GM21381 (cell line): ENCODE results near the gene ZSCAN5A.
"Not testable (repeated sequence)": the region's sequence is repeated elsewhere in the genome, so short reads cannot be mapped to it uniquely, and the experiment has no call there.

Experiments
- ATAC-seq: cut with Tn5 transposase; IDR thresholded peaks from one replicate; pipeline ENCODE4 v1.9.1; 2021; ENCODE audit warnings: mild to moderate bottlenecking, moderate library complexity; ENCODE audit not compliant: unreplicated experiment

Gene ZSCAN5A

DNA sequence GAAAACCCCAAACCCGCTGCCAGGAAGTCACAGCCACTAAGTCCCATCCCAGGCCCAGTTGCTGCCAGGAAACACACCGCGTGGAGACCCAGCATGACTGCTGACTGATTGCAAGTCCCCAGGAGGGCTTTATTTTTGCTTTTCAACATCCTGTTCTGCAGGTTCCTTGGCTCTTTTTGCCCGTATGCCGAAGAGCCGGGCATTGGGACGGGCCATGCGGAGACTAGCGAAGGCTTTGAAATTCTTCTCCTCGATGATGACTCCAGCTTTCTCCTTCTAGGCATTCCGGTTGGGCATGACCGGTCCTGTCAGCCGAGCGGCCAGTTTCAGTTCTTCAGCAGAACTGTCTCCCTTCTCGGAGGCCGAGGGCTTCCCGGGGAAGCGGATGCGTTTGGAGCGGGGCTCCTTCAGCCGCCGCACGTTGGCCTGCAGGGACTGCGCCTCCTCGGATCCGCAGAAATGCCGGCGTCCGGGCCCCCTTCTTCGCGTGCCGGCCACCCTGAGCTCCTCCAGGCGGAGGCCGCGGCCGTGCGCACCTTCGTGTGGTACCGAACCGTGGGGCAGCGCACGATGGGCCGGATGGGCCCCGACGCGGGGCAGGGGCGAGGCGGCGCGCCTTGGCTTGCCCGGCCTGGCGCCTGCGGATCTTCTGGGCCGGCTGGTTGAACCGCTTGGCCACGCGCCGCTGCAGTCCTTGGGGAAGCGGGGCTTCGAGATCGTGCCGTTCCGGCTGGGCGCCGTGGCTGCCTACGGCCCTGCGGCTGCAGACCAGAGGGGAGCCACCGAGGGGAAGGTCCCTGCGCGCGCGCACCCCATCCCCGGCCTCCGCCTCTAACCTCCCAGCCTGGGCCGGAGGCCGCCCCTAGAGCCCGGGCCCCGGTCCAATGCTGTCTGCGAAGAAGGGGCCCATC is 97.3 kb downstream of the ZSCAN5A start:
- no peak for ATAC-seq

DNA sequence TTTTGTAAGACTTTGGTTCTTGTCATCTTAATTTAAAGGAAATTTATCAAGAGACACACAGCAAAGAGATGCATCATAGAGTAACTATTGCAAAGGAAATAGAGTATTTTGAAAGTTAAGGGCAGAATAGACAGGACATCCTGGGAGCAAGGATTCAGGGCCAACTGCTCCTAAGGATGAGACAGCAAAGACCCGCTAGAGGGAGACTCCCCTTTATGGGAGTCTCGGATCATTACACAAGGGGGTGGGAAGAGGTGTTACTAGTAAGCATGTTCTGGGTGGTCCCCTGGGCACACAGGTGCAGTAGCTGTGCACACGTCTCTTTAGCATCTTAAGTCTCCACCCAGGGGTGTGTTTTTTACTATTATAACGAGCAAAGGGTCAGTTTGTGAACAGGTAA is 102.9 kb downstream of the ZSCAN5A start:
- ATAC-seq = no peak

DNA sequence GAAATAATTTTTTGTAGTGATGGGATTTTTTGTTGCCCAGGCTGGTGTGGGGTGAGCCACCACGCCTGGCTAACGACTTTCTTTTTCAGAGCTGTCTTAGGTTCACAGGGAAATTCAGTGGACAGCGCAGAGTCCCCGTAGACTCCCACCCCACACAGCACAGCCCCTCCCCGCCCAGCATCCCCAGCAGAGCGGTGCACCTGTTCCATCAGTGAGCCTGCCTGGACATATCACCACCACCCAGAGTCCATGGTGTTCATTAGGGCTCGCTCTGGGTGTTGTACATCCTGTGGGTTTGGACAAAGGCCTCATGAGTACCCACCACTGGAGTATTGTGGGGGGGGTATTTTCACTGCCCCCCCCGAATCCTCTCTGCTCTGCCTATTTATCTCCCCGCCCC is 104.6 kb downstream of the ZSCAN5A start:
- ATAC-seq = not testable (repeated sequence)

DNA sequence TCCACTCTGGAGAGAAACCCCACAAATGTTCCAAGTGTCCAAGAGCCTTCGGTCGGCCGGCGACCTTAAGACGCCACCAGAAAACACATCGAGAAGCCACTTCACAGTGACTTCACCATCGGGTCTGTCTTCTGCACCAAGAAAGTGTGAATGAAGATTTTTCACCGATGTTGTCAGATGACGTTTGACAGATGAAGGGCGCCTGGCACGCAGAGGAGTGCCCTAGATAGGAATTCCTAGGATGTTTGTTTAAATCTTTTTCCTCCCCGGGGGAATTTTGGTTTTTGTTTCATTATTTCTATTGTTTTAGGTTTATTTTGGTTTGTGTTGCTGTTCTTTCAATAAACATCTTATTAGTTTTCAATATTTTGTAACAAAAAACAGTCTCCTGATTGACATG is 105.5 kb downstream of the ZSCAN5A start:
- no peak for ATAC-seq

DNA sequence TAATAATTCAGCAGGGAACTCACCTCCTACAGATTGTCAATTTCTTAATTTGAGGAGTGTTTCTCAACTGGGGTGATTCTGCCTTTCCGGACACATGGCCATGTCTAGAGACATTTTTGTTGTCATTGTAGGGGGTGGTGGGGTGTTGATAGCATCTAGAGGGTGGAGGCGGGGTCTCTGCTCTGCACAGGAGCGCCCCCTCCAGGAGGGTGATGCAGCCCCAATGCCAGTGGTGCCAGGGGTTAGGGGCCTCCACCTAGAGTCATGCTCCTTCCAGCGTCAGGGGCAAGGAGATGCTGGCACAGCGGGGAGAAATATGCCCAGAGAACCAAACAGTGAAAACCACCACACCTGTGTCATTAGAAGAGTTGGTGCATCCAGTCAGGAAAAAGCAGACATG is 107.1 kb downstream of the ZSCAN5A start:
- not testable (repeated sequence) for ATAC-seq

DNA sequence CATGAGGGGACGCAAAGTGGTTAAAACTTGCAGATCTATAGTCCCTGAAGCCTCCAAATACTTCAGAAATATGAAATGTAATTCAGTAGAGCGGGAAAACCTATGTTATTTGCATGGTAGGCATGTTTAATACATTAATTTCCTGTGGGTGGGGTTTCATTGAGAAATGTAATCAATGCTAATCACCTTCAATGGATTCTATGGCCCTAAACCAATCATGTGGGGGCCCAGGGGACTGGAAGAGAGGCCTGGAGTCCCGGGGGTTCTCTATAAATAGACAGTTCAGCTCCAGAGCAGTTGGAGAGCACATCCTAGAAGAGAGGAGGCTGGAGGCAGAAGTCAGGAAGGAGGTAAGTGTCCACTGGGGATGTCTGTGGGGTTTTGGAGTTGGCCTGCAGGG is 112.7 kb downstream of the ZSCAN5A start, which contains the start of gene ZSCAN5C:
TSS of gene ZSCAN5C (plus strand) at position 301 of the 400 bp plus-strand sequence. CDS start 3,641 bp downstream, outside the sequence.
- ATAC-seq = no peak

DNA sequence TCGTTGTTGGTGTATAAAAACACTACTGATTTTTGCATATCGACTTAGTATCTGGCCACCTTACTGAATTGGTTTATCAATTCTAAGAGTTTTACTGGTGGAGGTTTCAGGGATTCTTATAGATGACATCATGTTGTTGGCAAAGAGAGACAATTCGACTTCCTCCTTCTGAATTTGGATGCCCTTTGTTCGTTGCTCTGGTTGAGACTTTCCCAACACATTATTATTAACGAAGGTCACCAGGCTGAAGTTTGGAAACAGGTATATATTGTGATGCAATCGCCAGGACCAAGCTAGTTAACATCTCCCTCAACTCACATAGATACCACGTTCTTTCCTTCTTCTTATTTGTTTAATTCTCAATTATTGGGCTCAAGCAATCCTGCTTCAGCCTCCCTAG is 115.0 kb downstream of the ZSCAN5A start:
- no peak for ATAC-seq

DNA sequence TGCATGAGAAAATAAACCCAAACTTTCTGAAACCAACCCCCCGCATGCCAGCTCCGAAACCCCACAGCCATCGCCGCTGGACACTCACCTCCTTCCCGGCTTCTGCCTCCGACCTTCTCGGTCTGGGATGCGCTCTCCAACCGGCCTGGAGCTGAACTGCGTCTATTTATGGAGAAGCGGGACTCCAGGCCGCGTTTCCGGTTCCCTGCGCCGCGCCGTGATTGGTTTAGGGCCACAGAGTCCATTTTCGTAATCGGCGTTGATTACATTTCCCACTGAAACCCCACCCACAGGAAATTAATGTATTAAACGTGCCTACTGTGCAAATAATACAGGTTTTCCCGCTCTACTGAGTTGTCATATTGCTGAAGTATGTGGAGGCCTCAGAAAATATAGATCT is 117.0 kb downstream of the ZSCAN5A start, which contains the start of gene ZSCAN5B:
TSS of gene ZSCAN5B (minus strand) at position 138 of the 400 bp plus-strand sequence. CDS start 4,731 bp downstream, outside the sequence.
- not testable (repeated sequence) for ATAC-seq

DNA sequence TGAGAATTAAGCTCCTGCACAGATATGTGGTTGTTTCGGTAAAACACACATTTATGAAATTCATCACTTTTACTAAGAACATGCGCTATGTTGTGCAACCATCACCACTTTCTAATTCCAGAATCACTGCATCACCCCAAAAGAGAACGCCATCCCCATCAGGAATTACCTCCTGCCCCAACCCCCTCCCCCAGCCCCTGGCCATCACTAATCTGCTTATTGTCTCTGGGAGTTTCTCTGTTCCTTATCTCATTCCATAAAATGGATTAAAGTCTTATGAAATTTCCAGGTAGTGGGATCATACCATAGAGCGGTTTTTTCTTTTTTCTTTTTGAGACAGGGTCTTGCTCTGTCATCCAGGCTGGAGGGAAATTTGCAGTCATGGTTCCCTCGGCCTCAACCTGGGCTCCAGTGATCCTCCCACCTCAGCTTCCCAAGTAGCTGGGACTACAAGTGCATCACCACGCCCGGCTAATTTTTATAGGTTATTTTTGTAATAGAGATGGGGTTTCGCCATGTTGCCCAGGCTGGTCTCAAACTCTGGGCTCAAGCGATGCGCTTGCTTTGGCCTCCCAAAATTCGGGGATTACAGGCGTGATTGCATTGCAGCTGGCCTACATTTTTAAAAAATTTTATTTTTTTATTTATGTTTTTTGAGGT is 120.5 kb downstream of the ZSCAN5A start:
- ATAC-seq = no peak

DNA sequence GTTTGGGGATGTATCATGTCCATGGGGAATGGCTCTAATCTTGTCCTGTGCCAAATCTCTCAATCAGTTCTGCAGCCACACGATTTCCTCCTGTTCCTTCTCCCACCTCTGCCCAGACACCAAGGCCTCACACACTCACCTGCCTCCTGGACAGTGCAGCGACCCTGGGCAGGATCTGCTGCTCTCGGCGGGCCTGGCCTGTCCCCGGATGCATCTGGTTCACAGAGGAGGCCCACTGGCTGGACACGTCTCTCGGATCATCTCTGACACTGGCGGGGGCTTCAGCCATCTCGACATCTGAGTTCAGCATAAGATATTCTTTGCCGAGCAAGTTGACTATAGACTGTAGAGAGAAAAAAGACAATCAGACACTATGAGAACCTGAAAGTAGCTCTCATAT is 122.9 kb downstream of the ZSCAN5A start:
- no peak for ATAC-seq

DNA sequence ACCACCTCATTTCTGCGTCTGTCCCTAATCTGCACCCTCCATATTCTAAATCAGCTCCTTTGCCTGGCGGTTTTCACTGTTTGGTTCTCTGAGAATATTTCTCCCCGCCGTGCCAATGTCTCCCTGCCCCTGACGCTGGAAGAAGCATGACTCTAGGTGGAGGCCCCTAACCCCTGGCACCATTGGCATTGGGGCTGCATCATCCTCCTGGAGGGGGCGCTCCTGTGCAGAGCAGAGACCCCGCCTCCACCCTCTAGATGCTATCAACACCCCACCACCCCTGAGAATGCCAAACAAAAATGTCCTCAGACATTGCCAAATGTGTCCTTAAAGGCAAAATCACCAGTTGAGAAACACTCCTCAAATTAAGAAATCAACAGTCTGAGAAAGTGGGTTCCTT is 123.5 kb downstream of the ZSCAN5A start:
- no peak for ATAC-seq

DNA sequence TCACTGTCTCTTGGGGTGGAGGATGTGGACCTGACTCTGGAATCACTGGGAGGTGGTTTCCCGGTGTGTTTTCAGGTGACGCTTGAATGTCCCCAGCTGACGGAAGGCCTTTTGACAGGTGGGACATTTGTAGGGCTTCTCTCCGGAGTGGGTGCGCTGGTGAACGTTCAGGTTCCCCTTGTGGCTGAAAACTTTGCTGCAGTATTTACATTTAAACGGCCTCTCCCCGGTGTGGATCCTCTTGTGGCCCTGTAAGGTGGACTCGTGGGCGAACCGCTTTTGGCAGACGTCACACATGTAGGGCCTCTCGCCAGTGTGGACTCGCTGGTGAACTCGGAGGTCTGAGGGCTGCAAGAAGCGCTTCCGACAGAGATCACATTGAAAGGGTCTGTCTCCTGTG is 124.9 kb downstream of the ZSCAN5A start:
- ATAC-seq = no peak

DNA sequence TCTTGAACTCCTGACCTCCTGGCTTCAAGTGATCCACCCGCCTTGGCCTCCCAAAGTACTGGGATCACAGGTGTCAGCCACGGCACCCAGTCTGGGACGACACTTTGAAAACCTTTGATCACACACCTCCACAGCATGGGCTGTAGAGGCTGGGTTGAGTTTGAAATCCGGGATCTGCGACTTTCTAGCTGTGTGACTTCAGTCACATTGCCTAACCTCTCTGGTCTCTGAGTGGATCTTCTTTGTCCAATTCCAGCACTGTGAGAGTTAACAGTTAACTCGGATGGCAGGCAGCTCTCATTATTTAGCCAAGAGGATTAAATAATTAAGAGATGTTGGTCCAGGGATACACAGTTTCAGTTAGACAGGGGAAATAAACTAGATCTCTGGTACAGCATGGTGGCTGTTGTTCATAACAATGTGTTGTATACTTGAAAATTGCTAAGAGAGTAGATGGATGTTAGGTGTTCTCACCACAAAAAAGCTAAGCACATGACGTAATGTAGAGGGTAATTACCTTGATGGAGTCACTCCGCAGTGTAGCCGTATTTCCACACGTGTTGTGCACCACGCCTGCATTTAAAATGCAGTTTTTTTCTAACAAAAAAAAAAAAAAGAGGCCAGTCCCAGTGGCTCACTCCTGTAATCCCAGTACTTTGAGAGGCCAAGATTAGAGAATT is 136.9 kb downstream of the ZSCAN5A start:
- ATAC-seq = no peak

DNA sequence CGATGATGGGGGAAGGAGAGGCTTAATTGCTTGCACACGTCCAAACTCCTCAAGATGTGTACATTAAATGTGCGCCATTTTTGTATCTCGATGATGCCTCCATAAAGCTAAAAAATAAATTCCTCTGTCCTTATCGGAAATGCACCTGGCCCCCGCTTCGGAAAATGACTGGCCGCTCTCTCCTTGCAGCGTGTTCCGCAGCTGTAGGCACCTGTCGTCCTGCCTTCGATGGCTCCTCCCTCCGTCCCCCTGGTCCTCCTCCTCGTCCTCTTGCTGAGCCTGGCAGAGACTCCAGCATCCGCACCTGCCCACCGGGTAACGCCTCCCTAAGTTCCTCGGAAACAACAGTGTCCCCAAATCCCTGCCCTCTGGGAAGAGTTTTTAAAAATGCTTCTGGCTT is 137.8 kb downstream of the ZSCAN5A start:
- no peak for ATAC-seq

DNA sequence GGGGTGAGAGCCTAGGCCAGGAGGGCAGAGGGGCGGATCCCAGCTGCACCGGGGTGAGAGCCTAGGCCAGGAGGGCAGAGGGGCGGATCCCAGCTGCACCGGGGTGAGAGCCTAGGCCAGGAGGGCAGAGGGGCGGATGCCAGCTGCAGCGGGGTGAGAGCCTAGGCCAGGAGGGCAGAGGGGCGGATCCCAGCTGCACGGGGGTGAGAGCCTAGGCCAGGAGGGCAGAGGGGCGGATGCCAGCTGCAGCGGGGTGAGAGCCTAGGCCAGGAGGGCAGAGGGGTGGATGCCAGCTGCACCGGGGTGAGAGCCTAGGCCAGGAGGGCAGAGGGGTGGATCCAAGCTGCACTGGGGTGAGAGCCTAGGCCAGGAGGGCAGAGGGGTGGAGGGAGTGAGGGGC is 138.3 kb downstream of the ZSCAN5A start:
- not testable (repeated sequence) for ATAC-seq

DNA sequence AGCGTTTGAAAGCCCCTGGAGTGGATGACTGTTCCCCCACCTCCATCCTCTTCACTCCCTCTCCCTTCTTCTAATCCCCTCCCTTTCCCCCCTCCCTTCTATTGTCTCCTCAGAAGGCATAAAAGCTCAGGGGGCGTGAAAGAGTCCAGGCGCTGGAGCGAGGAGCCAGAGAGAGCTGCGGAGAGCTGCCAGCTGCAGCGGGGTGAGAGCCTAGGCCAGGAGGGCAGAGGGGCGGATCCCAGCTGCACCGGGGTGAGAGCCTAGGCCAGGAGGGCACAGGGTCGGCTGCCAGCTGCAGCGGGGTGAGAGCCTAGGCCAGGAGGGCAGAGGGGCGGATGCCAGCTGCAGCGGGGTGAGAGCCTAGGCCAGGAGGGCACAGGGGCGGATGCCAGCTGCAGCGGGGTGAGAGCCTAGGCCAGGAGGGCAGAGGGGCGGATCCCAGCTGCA is 138.8 kb downstream of the ZSCAN5A start, which contains the start of gene GALP:
TSS of gene GALP (plus strand) at position 148 of the 447 bp plus-strand sequence. CDS start 1,101 bp downstream, outside the sequence.
- not testable (repeated sequence) for ATAC-seq

DNA sequence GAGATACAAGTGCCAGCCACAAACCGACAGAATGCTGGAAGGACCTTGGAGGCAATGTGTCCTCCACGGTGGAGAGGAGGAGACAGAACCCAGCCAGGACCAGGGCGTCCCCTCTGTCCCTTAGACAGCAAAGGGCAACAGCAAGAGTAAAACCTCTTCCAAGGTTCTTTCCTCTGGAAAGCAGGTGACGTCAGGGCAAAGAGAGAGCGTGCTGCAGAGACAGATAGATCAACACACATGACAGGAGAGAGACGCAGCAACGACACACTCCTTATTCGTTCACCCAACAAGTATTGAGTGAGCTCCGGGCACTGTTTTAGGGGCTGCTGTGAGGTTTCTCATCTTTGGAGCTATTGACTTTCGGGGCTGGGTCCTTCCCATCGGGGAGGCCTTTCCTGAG is 140.1 kb downstream of the ZSCAN5A start:
- no peak for ATAC-seq

DNA sequence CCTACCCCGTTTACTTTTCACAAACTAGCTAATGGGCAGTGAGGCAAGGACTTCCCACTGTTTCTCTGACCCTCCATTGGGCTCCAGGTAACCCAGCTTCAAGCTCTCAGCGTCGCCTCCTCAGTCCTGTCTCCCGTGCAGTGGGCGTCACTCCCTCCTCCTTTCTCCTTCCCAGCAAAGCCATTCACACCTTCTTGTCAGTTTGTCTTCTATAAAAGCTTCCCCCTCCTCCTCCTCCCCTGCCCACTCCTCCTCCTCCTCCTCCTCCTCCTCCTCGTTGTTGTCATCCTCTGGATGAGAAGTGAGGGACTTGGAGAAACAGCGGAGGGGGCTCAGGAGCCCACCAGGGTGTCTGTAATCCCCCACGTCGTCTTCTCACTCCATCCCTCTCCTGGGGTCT is 140.6 kb downstream of the ZSCAN5A start:
- no peak for ATAC-seq
